ENCODE measurements around the gene IVL. TPM values are rescaled to one million over a fixed set of nuclear protein-coding genes. Genes with fewer than 3 reads are reported as not detected.

IVL gene
- total RNA-seq, 1 experiment from 2014 or later, result not detected

- TF ChIP-seq, protein P1, sequence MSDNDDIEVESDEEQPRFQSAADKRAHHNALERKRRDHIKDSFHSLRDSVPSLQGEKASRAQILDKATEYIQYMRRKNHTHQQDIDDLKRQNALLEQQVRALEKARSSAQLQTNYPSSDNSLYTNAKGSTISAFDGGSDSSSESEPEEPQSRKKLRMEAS (IDR thresholded peaks at IDR 0.05), result no peak
- TF ChIP-seq FOSL1 (IDR thresholded peaks at IDR 0.05; ENCODE audit: low read depth) (no peak), CEBPB (IDR thresholded peaks at IDR 0.05; ENCODE audit: low read depth) (no peak), ZNF274 (IDR thresholded peaks at IDR 0.05; ENCODE audit: low read depth, low read length) (no peak), POLR2AphosphoS5 (IDR thresholded peaks at IDR 0.05; ENCODE audit: low read depth, low read length) (no peak)
- TF ChIP-seq, protein P2, sequence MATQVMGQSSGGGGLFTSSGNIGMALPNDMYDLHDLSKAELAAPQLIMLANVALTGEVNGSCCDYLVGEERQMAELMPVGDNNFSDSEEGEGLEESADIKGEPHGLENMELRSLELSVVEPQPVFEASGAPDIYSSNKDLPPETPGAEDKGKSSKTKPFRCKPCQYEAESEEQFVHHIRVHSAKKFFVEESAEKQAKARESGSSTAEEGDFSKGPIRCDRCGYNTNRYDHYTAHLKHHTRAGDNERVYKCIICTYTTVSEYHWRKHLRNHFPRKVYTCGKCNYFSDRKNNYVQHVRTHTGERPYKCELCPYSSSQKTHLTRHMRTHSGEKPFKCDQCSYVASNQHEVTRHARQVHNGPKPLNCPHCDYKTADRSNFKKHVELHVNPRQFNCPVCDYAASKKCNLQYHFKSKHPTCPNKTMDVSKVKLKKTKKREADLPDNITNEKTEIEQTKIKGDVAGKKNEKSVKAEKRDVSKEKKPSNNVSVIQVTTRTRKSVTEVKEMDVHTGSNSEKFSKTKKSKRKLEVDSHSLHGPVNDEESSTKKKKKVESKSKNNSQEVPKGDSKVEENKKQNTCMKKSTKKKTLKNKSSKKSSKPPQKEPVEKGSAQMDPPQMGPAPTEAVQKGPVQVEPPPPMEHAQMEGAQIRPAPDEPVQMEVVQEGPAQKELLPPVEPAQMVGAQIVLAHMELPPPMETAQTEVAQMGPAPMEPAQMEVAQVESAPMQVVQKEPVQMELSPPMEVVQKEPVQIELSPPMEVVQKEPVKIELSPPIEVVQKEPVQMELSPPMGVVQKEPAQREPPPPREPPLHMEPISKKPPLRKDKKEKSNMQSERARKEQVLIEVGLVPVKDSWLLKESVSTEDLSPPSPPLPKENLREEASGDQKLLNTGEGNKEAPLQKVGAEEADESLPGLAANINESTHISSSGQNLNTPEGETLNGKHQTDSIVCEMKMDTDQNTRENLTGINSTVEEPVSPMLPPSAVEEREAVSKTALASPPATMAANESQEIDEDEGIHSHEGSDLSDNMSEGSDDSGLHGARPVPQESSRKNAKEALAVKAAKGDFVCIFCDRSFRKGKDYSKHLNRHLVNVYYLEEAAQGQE (IDR thresholded peaks at IDR 0.05; ENCODE audit: low read depth), result no peak
Observed at GRCh38 chr1:152932170-152932811, 23.9 kb downstream of the IVL start (continued).

GRCh38 chr1:152933196-152933595, 24.9 kb downstream of the IVL start:
- ATAC-seq (no peak), DNase-seq (ENCODE audit: low read depth, low spot score) (no peak)
- H3K4me2 ChIP-seq (ENCODE audit: low read length), result no peak overlapping the region
- intact Hi-C loops (cut with micrococcal nuclease), result no loop called here
- H3K79me2 ChIP-seq (ENCODE audit: insufficient read depth, low read length), result no peaks in the 10 kb centered on the region
- H3K9ac ChIP-seq (ENCODE audit: low read length), result no peak overlapping the region
- no peak overlapping the region for H3K4me3 ChIP-seq (replicated peaks in 1 of 2; ENCODE audit: low read depth in 1 of 2, low read length in 2 of 2)
- H3K27me3 ChIP-seq (ENCODE audit: insufficient read depth, low read length), result peaks cover 20% of the 10 kb centered on the region
- H4K20me1 ChIP-seq (ENCODE audit: insufficient read depth), result no peaks in the 10 kb centered on the region
- H3K36me3 ChIP-seq (ENCODE audit: control insufficient read depth in 1 of 2, insufficient read depth in 2 of 2, low read length in 2 of 2), result no peaks in the 10 kb centered on the region
- ChIA-PET POLR2A (no interaction called here), CTCF (no interaction called here), RAD21 (ENCODE audit: low non-redundant PET in 1 of 2, low total read pairs in 2 of 2, uncharacterized antibody in 2 of 2, unreplicated experiment in 2 of 2) (no interaction called here)
- BruUV-seq (replicated peaks), result no TSS peak
- no peaks in the 10 kb centered on the region for H3K4me1 ChIP-seq (ENCODE audit: control insufficient read depth in 1 of 2, insufficient read depth in 2 of 2, low read length in 2 of 2)
- H2AFZ ChIP-seq (ENCODE audit: low read depth, low read length, poor library complexity, severe bottlenecking), result no peak overlapping the region
- H3K9me3 ChIP-seq (ENCODE audit: control insufficient read depth in 1 of 2, insufficient read depth in 1 of 2, low read depth in 1 of 2, low read length in 2 of 2), result no peaks in the 10 kb centered on the region
- H3K9me2 ChIP-seq (ENCODE audit: insufficient read depth), result no peaks in the 10 kb centered on the region
- TF ChIP-seq SRF (IDR thresholded peaks at IDR 0.05; ENCODE audit: low read depth) (no peak), JUND (IDR thresholded peaks at IDR 0.05) (no peak), ZBTB33 (IDR thresholded peaks at IDR 0.05; ENCODE audit: extremely low read depth, insufficient replicate concordance, low read length) (no peak), EZH2 (IDR thresholded peaks at IDR 0.05) (no peak), CBX3 (IDR thresholded peaks at IDR 0.05; ENCODE audit: low read depth) (no peak), POLR2A (IDR thresholded peaks at IDR 0.05; ENCODE audit: borderline replicate concordance, extremely low read depth, insufficient read depth, insufficient read length) (no peak), EGR1 (IDR thresholded peaks at IDR 0.05; ENCODE audit: low read depth) (no peak), SP1 (IDR thresholded peaks at IDR 0.05; ENCODE audit: low read depth) (no peak)
- TF ChIP-seq, protein P3, sequence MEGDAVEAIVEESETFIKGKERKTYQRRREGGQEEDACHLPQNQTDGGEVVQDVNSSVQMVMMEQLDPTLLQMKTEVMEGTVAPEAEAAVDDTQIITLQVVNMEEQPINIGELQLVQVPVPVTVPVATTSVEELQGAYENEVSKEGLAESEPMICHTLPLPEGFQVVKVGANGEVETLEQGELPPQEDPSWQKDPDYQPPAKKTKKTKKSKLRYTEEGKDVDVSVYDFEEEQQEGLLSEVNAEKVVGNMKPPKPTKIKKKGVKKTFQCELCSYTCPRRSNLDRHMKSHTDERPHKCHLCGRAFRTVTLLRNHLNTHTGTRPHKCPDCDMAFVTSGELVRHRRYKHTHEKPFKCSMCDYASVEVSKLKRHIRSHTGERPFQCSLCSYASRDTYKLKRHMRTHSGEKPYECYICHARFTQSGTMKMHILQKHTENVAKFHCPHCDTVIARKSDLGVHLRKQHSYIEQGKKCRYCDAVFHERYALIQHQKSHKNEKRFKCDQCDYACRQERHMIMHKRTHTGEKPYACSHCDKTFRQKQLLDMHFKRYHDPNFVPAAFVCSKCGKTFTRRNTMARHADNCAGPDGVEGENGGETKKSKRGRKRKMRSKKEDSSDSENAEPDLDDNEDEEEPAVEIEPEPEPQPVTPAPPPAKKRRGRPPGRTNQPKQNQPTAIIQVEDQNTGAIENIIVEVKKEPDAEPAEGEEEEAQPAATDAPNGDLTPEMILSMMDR (IDR thresholded peaks at IDR 0.05 in 2 of 3, conservative IDR thresholded peaks at IDR 0.05 in 1 of 3; ENCODE audit: borderline replicate concordance in 1 of 3, insufficient read depth in 1 of 3, low read depth in 2 of 3, low read length in 2 of 3), result no peak
- no peak overlapping the region for H3K27ac ChIP-seq (ENCODE audit: low read depth, low read length)

Data from HCT116 (cell line).